ENCODE measurements around the gene TMEM250.

- no peak for TF ChIP-seq CTCF (conservative IDR thresholded peaks at IDR 0.05 in 1 of 2, IDR thresholded peaks at IDR 0.05 in 1 of 2; ENCODE audit: extremely low read depth in 1 of 2, insufficient read depth in 1 of 2, low read depth in 1 of 2, low read length in 2 of 2)
- no peak for TF ChIP-seq EZH2 (IDR thresholded peaks at IDR 0.05; ENCODE audit: borderline replicate concordance, low read length)
Measured at GRCh38 chr9:136144450-136144849, 25.8 kb upstream of the TMEM250 start.
